ENCODE data around the gene OLFML2B.

GRCh38 chr1:161941726-161942436 is 81.8 kb downstream of the OLFML2B start:
- no peak for TF ChIP-seq CTCF (IDR thresholded peaks at IDR 0.05)
- TF ChIP-seq POLR2A (IDR thresholded peaks at IDR 0.05) = no peak
